ENCODE measurements around the gene C2orf72.
"Not testable (repeated sequence)": the region's sequence is repeated elsewhere in the genome, so short reads cannot be mapped to it uniquely, and the experiment has no call there.

The C2orf72 gene

GRCh38 chr2:231001036-231001435 is 36.3 kb upstream of the C2orf72 start:
- no peaks in the 10 kb centered on the region for H3K9me3 ChIP-seq (ENCODE audit: severe bottlenecking)
- peaks cover 7% of the 10 kb centered on the region for H3K27me3 ChIP-seq (ENCODE audit: insufficient read depth, poor library complexity, severe bottlenecking)
- H3K4me3 ChIP-seq (ENCODE audit: severe bottlenecking), result no peak overlapping the region
- no peaks in the 10 kb centered on the region for H3K36me3 ChIP-seq (ENCODE audit: low read depth)
- ATAC-seq (ENCODE audit: low read depth) (no peak), DNase-seq (ENCODE audit: low spot score) (no peak)
- no peak overlapping the region for H3K27ac ChIP-seq (ENCODE audit: poor library complexity, severe bottlenecking)
- no peak for TF ChIP-seq CTCF (IDR thresholded peaks at IDR 0.05; ENCODE audit: poor library complexity, severe bottlenecking)
- H3K4me1 ChIP-seq (ENCODE audit: insufficient read depth, poor library complexity, severe bottlenecking), result no peaks in the 10 kb centered on the region

GRCh38 chr2:231001921-231002320 is 35.4 kb upstream of the C2orf72 start:
- Histone ChIP-seq H3K36me3 (ENCODE audit: low read depth) (no peaks in the 10 kb centered on the region), H3K9me3 (ENCODE audit: severe bottlenecking) (no peaks in the 10 kb centered on the region), H3K4me1 (ENCODE audit: insufficient read depth, poor library complexity, severe bottlenecking) (no peaks in the 10 kb centered on the region), H3K27me3 (ENCODE audit: insufficient read depth, poor library complexity, severe bottlenecking) (peaks cover 7% of the 10 kb centered on the region), H3K4me3 (ENCODE audit: severe bottlenecking) (no peak overlapping the region), H3K27ac (ENCODE audit: poor library complexity, severe bottlenecking) (no peak overlapping the region)
- TF ChIP-seq CTCF (IDR thresholded peaks at IDR 0.05; ENCODE audit: poor library complexity, severe bottlenecking), result no peak
- ATAC-seq (ENCODE audit: low read depth) (no peak), DNase-seq (ENCODE audit: low spot score) (no peak)

GRCh38 chr2:231002641-231003040 is 34.7 kb upstream of the C2orf72 start:
- no peak overlapping the region for H3K27ac ChIP-seq (ENCODE audit: poor library complexity, severe bottlenecking)
- H3K36me3 ChIP-seq (ENCODE audit: low read depth), result no peaks in the 10 kb centered on the region
- H3K27me3 ChIP-seq (ENCODE audit: insufficient read depth, poor library complexity, severe bottlenecking), result peaks cover 7% of the 10 kb centered on the region
- no peak for TF ChIP-seq CTCF (IDR thresholded peaks at IDR 0.05; ENCODE audit: poor library complexity, severe bottlenecking)
- ATAC-seq (ENCODE audit: low read depth), result no peak
- H3K9me3 ChIP-seq (ENCODE audit: severe bottlenecking), result no peaks in the 10 kb centered on the region
- DNase-seq (ENCODE audit: low spot score), result no peak
- no peaks in the 10 kb centered on the region for H3K4me1 ChIP-seq (ENCODE audit: insufficient read depth, poor library complexity, severe bottlenecking)
- H3K4me3 ChIP-seq (ENCODE audit: severe bottlenecking), result no peak overlapping the region

GRCh38 chr2:231003186-231003585 is 34.1 kb upstream of the C2orf72 start:
- Histone ChIP-seq H3K4me1 (ENCODE audit: insufficient read depth, poor library complexity, severe bottlenecking) (no peaks in the 10 kb centered on the region), H3K4me3 (ENCODE audit: severe bottlenecking) (no peak overlapping the region), H3K9me3 (ENCODE audit: severe bottlenecking) (no peaks in the 10 kb centered on the region), H3K27ac (ENCODE audit: poor library complexity, severe bottlenecking) (no peak overlapping the region), H3K36me3 (ENCODE audit: low read depth) (no peaks in the 10 kb centered on the region), H3K27me3 (ENCODE audit: insufficient read depth, poor library complexity, severe bottlenecking) (peaks cover 7% of the 10 kb centered on the region)
- ATAC-seq (ENCODE audit: low read depth), result no peak
- no peak for DNase-seq (ENCODE audit: low spot score)
- no peak for TF ChIP-seq CTCF (IDR thresholded peaks at IDR 0.05; ENCODE audit: poor library complexity, severe bottlenecking)

- DNase-seq (ENCODE audit: low spot score); ATAC-seq (ENCODE audit: low read depth); H3K4me3 ChIP-seq (ENCODE audit: severe bottlenecking); H3K27me3 ChIP-seq (ENCODE audit: insufficient read depth, poor library complexity, severe bottlenecking); H3K9me3 ChIP-seq (ENCODE audit: severe bottlenecking); H3K36me3 ChIP-seq (ENCODE audit: low read depth); H3K27ac ChIP-seq (ENCODE audit: poor library complexity, severe bottlenecking); H3K4me1 ChIP-seq (ENCODE audit: insufficient read depth, poor library complexity, severe bottlenecking): not testable (repeated sequence)
Measured at GRCh38 chr2:231004930-231005329, 32.4 kb upstream of the C2orf72 start.

Measured in RWPE2 (cell line).